H9 (cell line): Measurements from ENCODE around the gene AEBP2. TPM values are rescaled to one million over a fixed set of nuclear protein-coding genes. Genes with fewer than 3 reads are reported as not detected.

Experiments used
- DNase-seq: peaks from one replicate; pipeline ENCODE4 v3.0.0-alpha.2; 2017
- H2AFZ ChIP-seq: one replicate; pipeline ENCODE4 v1.6.1; 2013; ENCODE audit warnings: mild to moderate bottlenecking, low read length, control low read depth, moderate library complexity
- H2AK5ac ChIP-seq: 2 replicates; pipeline ENCODE4 v1.6.1; 2013; ENCODE audit warnings: low read length, control low read depth, mixed read lengths; ENCODE audit not compliant: insufficient read length
- H2BK120ac ChIP-seq: one replicate; pipeline ENCODE4 v1.6.1; 2013; ENCODE audit warnings: low read depth, mild to moderate bottlenecking, low read length, control low read depth, inconsistent platforms; ENCODE audit not compliant: poor library complexity, severe bottlenecking
- H2BK12ac ChIP-seq: 2 replicates; pipeline ENCODE4 v1.6.1; 2013; ENCODE audit warnings: low read length, control low read depth, mixed read lengths, low read depth; ENCODE audit not compliant: insufficient read length
- H2BK15ac ChIP-seq: 2 replicates; pipeline ENCODE4 v1.6.1; 2013; ENCODE audit warnings: low read depth, low read length, control low read depth
- H2BK20ac ChIP-seq: one replicate; pipeline ENCODE4 v1.6.1; 2013; ENCODE audit warnings: low read depth, mild to moderate bottlenecking, low read length, control low read depth, inconsistent platforms; ENCODE audit not compliant: poor library complexity, severe bottlenecking
- H2BK5ac ChIP-seq: 2 replicates; pipeline ENCODE4 v1.6.1; 2013; ENCODE audit warnings: low read length, control low read depth, mixed read lengths; ENCODE audit not compliant: insufficient read length
- H3K14ac ChIP-seq: 2 replicates; pipeline ENCODE4 v1.6.1; 2013; ENCODE audit warnings: low read length, control low read depth; ENCODE audit not compliant: insufficient read depth
- H3K18ac ChIP-seq: 2 replicates; pipeline ENCODE4 v1.6.1; 2013; ENCODE audit warnings: low read depth, mild to moderate bottlenecking, mixed read lengths, low read length, control low read depth; ENCODE audit not compliant: insufficient read length
- H3K23ac ChIP-seq: 2 replicates; pipeline ENCODE4 v1.6.1; 2013; ENCODE audit warnings: low read length, control low read depth, mixed read lengths, low read depth; ENCODE audit not compliant: insufficient read length
- H3K23me2 ChIP-seq: 2 replicates; pipeline ENCODE4 v1.6.1; 2013; ENCODE audit warnings: low read depth, mild to moderate bottlenecking, mixed read lengths, low read length, control low read depth; ENCODE audit not compliant: insufficient read length, poor library complexity, severe bottlenecking
- H3K27ac ChIP-seq: 2 replicates; pipeline ENCODE4 v1.5.1; 2013; ENCODE audit warnings: low read length, control low read depth, mixed read lengths, low read depth; ENCODE audit not compliant: insufficient read length
- H3K27me3 ChIP-seq: 2 replicates; pipeline ENCODE4 v1.6.1; 2013; ENCODE audit warnings: low read length, control low read depth, inconsistent platforms; ENCODE audit not compliant: insufficient read depth
- H3K4ac ChIP-seq: 2 replicates; pipeline ENCODE4 v1.6.1; 2013; ENCODE audit warnings: low read depth, mild to moderate bottlenecking, control low read depth, inconsistent platforms, low read length, moderate library complexity
- H3K4me1 ChIP-seq: 2 replicates; pipeline ENCODE4 v1.6.1; 2013; ENCODE audit warnings: low read length, control low read depth, inconsistent platforms; ENCODE audit not compliant: insufficient read depth
- H3K4me2 ChIP-seq: 2 replicates; pipeline ENCODE4 v1.6.1; 2013; ENCODE audit warnings: low read length, control low read depth, mixed read lengths; ENCODE audit not compliant: insufficient read length, insufficient read depth
- H3K56ac ChIP-seq: 2 replicates; pipeline ENCODE4 v1.6.1; 2013; ENCODE audit warnings: low read depth, mild to moderate bottlenecking, mixed read lengths, low read length, control low read depth; ENCODE audit not compliant: insufficient read length
- H3K79me1 ChIP-seq: 2 replicates; pipeline ENCODE4 v1.6.1; 2013; ENCODE audit warnings: low read depth, mild to moderate bottlenecking, moderate library complexity, low read length, control low read depth, inconsistent platforms; ENCODE audit not compliant: insufficient read depth, poor library complexity, severe bottlenecking
- H3K79me2 ChIP-seq: 2 replicates; pipeline ENCODE4 v1.6.1; 2013; ENCODE audit warnings: low read length, control low read depth, inconsistent platforms; ENCODE audit not compliant: insufficient read depth
- H3K9ac ChIP-seq: 2 replicates; pipeline ENCODE4 v1.6.1; 2013; ENCODE audit warnings: low read length, control low read depth, mixed read lengths; ENCODE audit not compliant: insufficient read length; ENCODE audit errors: extremely low read depth
- H3K9me3 ChIP-seq: one replicate; pipeline ENCODE4 v1.6.1; 2013; ENCODE audit warnings: low read depth, low read length, inconsistent platforms; ENCODE audit not compliant: control insufficient read depth
- H3T11ph ChIP-seq: one replicate; pipeline ENCODE4 v1.6.1; 2013; ENCODE audit warnings: mild to moderate bottlenecking, low read length, control low read depth, inconsistent platforms
- H4K20me1 ChIP-seq: one replicate; pipeline ENCODE4 v1.6.1; 2013; ENCODE audit not compliant: control insufficient read depth, insufficient read length, insufficient read depth
- H4K5ac ChIP-seq: 2 replicates; pipeline ENCODE4 v1.6.1; 2013; ENCODE audit warnings: low read depth, mild to moderate bottlenecking, mixed read lengths, low read length, control low read depth; ENCODE audit not compliant: insufficient read length
- H4K8ac ChIP-seq: replicated peaks from 2 replicates; pipeline ENCODE4 v1.6.1; 2013; ENCODE audit warnings: low read length, control low read depth, mixed read lengths, low read depth; ENCODE audit not compliant: insufficient read length
- H4K91ac ChIP-seq: 2 replicates; pipeline ENCODE4 v1.6.1; 2013; ENCODE audit warnings: low read depth, mild to moderate bottlenecking, moderate library complexity, mixed read lengths, low read length, control low read depth; ENCODE audit not compliant: insufficient read length
- H3K27ac Mint-ChIP-seq, 3 experiments: 2 replicates in 2 of 3; 3 replicates in 1 of 3; pipeline ENCODE4 v1.8.0; 2020 to 2021; ENCODE audit warnings: mixed read lengths in 3 of 3, mild to moderate bottlenecking in 1 of 3, moderate library complexity in 1 of 3
- H3K27me3 Mint-ChIP-seq: 2 replicates; pipeline ENCODE4 v1.8.0; 2021; ENCODE audit warnings: low read depth, mild to moderate bottlenecking, moderate library complexity, mixed read lengths
- H3K36me3 Mint-ChIP-seq, 3 experiments: 2 replicates in 2 of 3; 3 replicates in 1 of 3; pipeline ENCODE4 v1.8.0; 2020 to 2021; ENCODE audit warnings: low read depth in 3 of 3, mixed read lengths in 3 of 3; ENCODE audit not compliant: insufficient read depth in 1 of 3
- H3K4me1 Mint-ChIP-seq, 2 experiments: 2 replicates each; pipeline ENCODE4 v1.8.0; 2020; ENCODE audit warnings: mixed read lengths in 2 of 2
- H3K4me3 Mint-ChIP-seq, 2 experiments: 2 replicates in 1 of 2; 3 replicates in 1 of 2; pipeline ENCODE4 v1.8.0; 2020 to 2021; ENCODE audit warnings: mild to moderate bottlenecking in 2 of 2, mixed read lengths in 2 of 2, moderate library complexity in 1 of 2
- H3K9me3 Mint-ChIP-seq, 2 experiments: 2 replicates in 1 of 2; 3 replicates in 1 of 2; pipeline ENCODE4 v1.8.0; 2020; ENCODE audit warnings: mild to moderate bottlenecking in 2 of 2, mixed read lengths in 2 of 2, moderate library complexity in 1 of 2
- CTCF ChIP-seq: fragments of 200-600 bp; sonication (generic); conservative IDR thresholded peaks from 3 replicates; pipeline ENCODE4 v1.8.0; 2021; ENCODE audit warnings: antibody characterized with exemption, mild to moderate bottlenecking
- WGBS: extraction: QIAGEN DNeasy Blood & Tissue Kit; methylation state at CpG from one replicate; pipeline ENCODE4 v1.1.7; 2013; ENCODE audit warnings: missing lambda C conversion rate, low lambda C conversion rate, mixed read lengths; ENCODE audit not compliant: insufficient read length; ENCODE audit errors: extremely low coverage; 5-methylcytosine and 5-hydroxymethylcytosine counted together
- total RNA-seq: library from RNA; stranded (reverse); gene quantifications from 2 replicates; pipeline ENCODE4 v1.2.1, GENCODE V29; 2021

The AEBP2 gene
- total RNA-seq, 1 experiment from 2014 or later: 82.8 TPM

GRCh38 chr12:19423166-19423930 lies 15.9 kb upstream of the AEBP2 start:
- peaks cover 7 to 8% of the 10 kb centered on the region in 2 experiments for H3K4me1 Mint-ChIP-seq
- Histone ChIP-seq H3K9me3 (no peaks in the 10 kb centered on the region), H2BK120ac (no peak overlapping the region), H3T11ph (no peak overlapping the region), H2BK12ac (no peak overlapping the region), H3K14ac (no peak overlapping the region), H3K27ac (no peak overlapping the region), H3K4ac (no peak overlapping the region), H4K5ac (no peak overlapping the region), H3K4me2 (no peak overlapping the region), H3K4me1 (no peaks in the 10 kb centered on the region), H2BK15ac (no peak overlapping the region), H3K23ac (no peak overlapping the region), H4K20me1 (no peaks in the 10 kb centered on the region), H4K8ac (no peak overlapping the region), H2BK5ac (no peak overlapping the region), H2AK5ac (no peak overlapping the region), H3K27me3 (no peaks in the 10 kb centered on the region), H3K79me2 (no peaks in the 10 kb centered on the region), H2BK20ac (no peak overlapping the region), H4K91ac (no peak overlapping the region), H3K9ac (no peak overlapping the region), H2AFZ (no peak overlapping the region), H3K18ac (no peak overlapping the region), H3K56ac (no peak overlapping the region), H3K23me2 (no peaks in the 10 kb centered on the region), H3K79me1 (no peaks in the 10 kb centered on the region)
- peak; percentile 15 for DNase-seq
- TF ChIP-seq CTCF: no peak
- H3K36me3 Mint-ChIP-seq: peaks cover 2 to 8% (median 3%) of the 10 kb centered on the region in 3 experiments; a peak in 6 of 7 replicates
- no peak overlapping the region for H3K4me3 Mint-ChIP-seq
- whole genome bisulfite sequencing: no CpG with 5 or more reads among the region's 12 CpGs
- peaks cover 4 to 8% of the 10 kb centered on the region in 2 experiments; a peak in 4 of 5 replicates for H3K9me3 Mint-ChIP-seq
- no peaks in the 10 kb centered on the region; the same call in 1 of the 2 replicates for H3K27me3 Mint-ChIP-seq
- no peak overlapping the region for H3K27ac Mint-ChIP-seq
